NB4 (cell line): ENCODE measurements around the gene NADK2.

Experiments used
- DNase-seq: peaks from one replicate; pipeline ENCODE4 v3.0.0; 2010; ENCODE audit warnings: low read depth
- H3K4me3 ChIP-seq: one replicate; pipeline ENCODE4 v1.5.1; 2011; ENCODE audit warnings: mild to moderate bottlenecking, low read depth, low read length, moderate library complexity
- MAX ChIP-seq: IDR thresholded peaks from 2 replicates; pipeline ENCODE4 v1.6.1; 2011; ENCODE audit warnings: low read depth, low read length
- MYC ChIP-seq: IDR thresholded peaks from 2 replicates; pipeline ENCODE4 v1.6.1; 2011; ENCODE audit warnings: low read depth, low read length
- POLR2A ChIP-seq: IDR thresholded peaks from 2 replicates; pipeline ENCODE4 v1.6.1; 2011; ENCODE audit warnings: mild to moderate bottlenecking; ENCODE audit not compliant: insufficient read length; ENCODE audit errors: extremely low read depth
- TF ChIP-seq, protein P1 (sequence below): IDR thresholded peaks from one replicate; pipeline ENCODE4 v1.5.1; 2012; ENCODE audit warnings: low read depth, low read length

The NADK2 gene

GRCh38 chr5:36147681-36148080, 94.0 kb downstream of the NADK2 start:
- no peak overlapping the region for H3K4me3 ChIP-seq
- TF ChIP-seq MYC (no peak), MAX (no peak)
- TF ChIP-seq, protein P1, sequence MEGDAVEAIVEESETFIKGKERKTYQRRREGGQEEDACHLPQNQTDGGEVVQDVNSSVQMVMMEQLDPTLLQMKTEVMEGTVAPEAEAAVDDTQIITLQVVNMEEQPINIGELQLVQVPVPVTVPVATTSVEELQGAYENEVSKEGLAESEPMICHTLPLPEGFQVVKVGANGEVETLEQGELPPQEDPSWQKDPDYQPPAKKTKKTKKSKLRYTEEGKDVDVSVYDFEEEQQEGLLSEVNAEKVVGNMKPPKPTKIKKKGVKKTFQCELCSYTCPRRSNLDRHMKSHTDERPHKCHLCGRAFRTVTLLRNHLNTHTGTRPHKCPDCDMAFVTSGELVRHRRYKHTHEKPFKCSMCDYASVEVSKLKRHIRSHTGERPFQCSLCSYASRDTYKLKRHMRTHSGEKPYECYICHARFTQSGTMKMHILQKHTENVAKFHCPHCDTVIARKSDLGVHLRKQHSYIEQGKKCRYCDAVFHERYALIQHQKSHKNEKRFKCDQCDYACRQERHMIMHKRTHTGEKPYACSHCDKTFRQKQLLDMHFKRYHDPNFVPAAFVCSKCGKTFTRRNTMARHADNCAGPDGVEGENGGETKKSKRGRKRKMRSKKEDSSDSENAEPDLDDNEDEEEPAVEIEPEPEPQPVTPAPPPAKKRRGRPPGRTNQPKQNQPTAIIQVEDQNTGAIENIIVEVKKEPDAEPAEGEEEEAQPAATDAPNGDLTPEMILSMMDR, result no peak
- DNase-seq, result no peak

DNA sequence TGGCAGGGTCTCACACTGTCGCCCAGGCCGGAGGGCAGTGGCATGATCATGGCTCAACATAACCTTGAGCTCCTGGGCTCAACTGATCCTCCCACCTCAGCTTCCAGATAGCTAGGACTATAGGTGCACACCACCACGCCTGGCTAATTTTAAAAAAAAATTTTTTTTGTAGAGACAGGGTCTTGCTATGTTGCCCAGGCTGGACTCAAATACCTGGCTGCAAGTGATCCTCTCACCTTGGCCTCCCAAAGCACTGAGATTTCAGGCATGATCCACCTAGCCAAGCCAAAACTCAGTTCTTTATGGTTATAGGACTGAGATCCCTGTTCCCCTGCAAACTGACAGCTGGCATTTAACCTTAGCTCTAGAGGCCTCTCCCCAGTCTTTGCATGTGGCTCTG, 95.3 kb downstream of the NADK2 start:
- DNase-seq, result no peak
- no peak for TF ChIP-seq POLR2A
- TF ChIP-seq, protein P1, result no peak
- TF ChIP-seq MYC, result no peak
- no peak overlapping the region for H3K4me3 ChIP-seq

- DNase-seq, result no peak
- H3K4me3 ChIP-seq, result no peak overlapping the region
- TF ChIP-seq MYC (no peak), POLR2A (no peak), MAX (no peak)
- TF ChIP-seq, protein P1, result no peak
Measured at GRCh38 chr5:36145311-36145710, 96.4 kb downstream of the NADK2 start.
